Liver (tissue), 3 donors: Measurements from ENCODE around the gene B2M.

Source experiments
- RAD21 ChIP-seq, 2 donors: IDR thresholded peaks; 2 replicates each; pipeline ENCODE4 v1.6.1; 2016; ENCODE audit warnings: antibody characterized with exemption in 2 of 2, mild to moderate bottlenecking in 2 of 2
- TF ChIP-seq, protein P1 (sequence below): fragments of 150-350 bp; IDR thresholded peaks from 2 replicates; pipeline ENCODE4 v1.5.1; 2017; ENCODE audit warnings: improper control_type of control experiment, low read depth, low read length; ENCODE audit not compliant: missing input control
- donor health status: healthy.
- donor health status: healthy.

DNA sequence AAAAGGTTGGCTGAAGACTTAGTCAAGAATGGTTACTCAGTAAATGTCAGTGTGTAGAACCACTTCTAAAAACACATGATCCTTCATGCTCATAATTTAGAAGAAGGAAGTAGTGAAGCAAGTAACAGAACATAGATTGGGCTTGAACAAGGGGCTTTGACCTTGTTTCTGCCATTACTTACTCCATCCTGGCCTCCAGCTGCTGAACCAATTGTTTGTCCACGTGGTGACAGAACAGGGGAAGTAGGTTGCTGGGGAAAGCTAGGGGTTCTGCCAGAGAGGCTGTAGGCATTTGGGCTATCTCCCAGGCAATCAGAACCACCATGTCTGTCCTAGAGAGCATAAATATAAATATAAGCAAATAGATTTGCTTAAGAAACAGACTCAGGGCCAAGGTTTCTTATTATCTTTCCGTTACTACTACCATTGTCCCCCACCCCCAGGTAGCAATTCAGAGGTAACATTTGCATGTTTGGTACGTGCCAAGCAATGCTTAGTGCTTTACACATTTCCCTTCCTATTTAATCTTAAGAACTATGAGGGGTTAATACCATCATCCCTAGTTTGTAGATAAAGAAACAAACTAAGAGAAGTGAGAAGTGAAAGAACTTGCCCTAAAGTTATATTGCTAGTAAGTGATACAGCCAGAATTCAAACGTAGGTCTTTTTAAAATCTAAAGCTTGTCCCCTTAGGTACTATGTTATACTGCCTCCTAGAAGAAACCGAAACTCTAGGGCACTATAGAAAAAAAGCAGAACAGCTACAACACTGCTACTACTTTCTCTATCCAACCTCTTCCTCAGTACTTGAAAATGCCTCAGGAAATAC lies 44.9 kb upstream of the B2M start:
- no peak for TF ChIP-seq RAD21 (IDR thresholded peaks at IDR 0.05)
- TF ChIP-seq, protein P1, sequence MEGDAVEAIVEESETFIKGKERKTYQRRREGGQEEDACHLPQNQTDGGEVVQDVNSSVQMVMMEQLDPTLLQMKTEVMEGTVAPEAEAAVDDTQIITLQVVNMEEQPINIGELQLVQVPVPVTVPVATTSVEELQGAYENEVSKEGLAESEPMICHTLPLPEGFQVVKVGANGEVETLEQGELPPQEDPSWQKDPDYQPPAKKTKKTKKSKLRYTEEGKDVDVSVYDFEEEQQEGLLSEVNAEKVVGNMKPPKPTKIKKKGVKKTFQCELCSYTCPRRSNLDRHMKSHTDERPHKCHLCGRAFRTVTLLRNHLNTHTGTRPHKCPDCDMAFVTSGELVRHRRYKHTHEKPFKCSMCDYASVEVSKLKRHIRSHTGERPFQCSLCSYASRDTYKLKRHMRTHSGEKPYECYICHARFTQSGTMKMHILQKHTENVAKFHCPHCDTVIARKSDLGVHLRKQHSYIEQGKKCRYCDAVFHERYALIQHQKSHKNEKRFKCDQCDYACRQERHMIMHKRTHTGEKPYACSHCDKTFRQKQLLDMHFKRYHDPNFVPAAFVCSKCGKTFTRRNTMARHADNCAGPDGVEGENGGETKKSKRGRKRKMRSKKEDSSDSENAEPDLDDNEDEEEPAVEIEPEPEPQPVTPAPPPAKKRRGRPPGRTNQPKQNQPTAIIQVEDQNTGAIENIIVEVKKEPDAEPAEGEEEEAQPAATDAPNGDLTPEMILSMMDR: no peak
